BLaER1 (cell line): ENCODE measurements around the gene ARTN.

Experiments
- H3K27ac ChIP-seq: shearing (Covaris generic); formaldehyde crosslinking; 2 replicates; pipeline ENCODE4 v1.8.1; 2022
- H3K27me3 ChIP-seq: shearing (Covaris generic); formaldehyde crosslinking; 2 replicates; pipeline ENCODE4 v1.8.1; 2022
- H3K36me3 ChIP-seq: shearing (Covaris generic); formaldehyde crosslinking; 2 replicates; pipeline ENCODE4 v1.8.1; 2022
- H3K4me1 ChIP-seq: shearing (Covaris generic); formaldehyde crosslinking; 2 replicates; pipeline ENCODE4 v1.8.1; 2022
- H3K4me2 ChIP-seq: shearing (Covaris generic); formaldehyde crosslinking; 2 replicates; pipeline ENCODE4 v1.8.1; 2022
- H3K4me3 ChIP-seq: shearing (Covaris generic); formaldehyde crosslinking; 2 replicates; pipeline ENCODE4 v1.8.1; 2022
- H3K9ac ChIP-seq: shearing (Covaris generic); formaldehyde crosslinking; 2 replicates; pipeline ENCODE4 v1.8.1; 2022
- H3K9me3 ChIP-seq: shearing (Covaris generic); formaldehyde crosslinking; 2 replicates; pipeline ENCODE4 v1.8.1; 2022
- H4K20me1 ChIP-seq: shearing (Covaris generic); formaldehyde crosslinking; 2 replicates; pipeline ENCODE4 v1.8.1; 2022
- Cebpa-rat ChIP-seq: shearing (Covaris generic); IDR thresholded peaks from 2 replicates; pipeline ENCODE4 v1.8.1; 2022

ARTN gene

GRCh38 chr1:43904660-43905551 is 28.7 kb upstream of the ARTN start:
- Histone ChIP-seq H3K36me3 (peaks cover 50% of the 10 kb centered on the region), H3K4me2 (no peak overlapping the region), H3K4me1 (peaks cover 42% of the 10 kb centered on the region), H3K4me3 (no peak overlapping the region), H3K27ac (no peak overlapping the region), H3K27me3 (no peaks in the 10 kb centered on the region), H3K9me3 (no peaks in the 10 kb centered on the region), H3K9ac (no peak overlapping the region), H4K20me1 (no peaks in the 10 kb centered on the region)
- TF ChIP-seq Cebpa-rat = no peak

- Histone ChIP-seq H3K4me1 (peaks cover 12% of the 10 kb centered on the region), H3K9ac (no peak overlapping the region), H3K4me2 (no peak overlapping the region), H3K4me3 (no peak overlapping the region), H3K27ac (no peak overlapping the region), H3K36me3 (peaks cover 49% of the 10 kb centered on the region; the same call in 1 of the 2 replicates), H4K20me1 (no peaks in the 10 kb centered on the region), H3K27me3 (no peaks in the 10 kb centered on the region), H3K9me3 (no peaks in the 10 kb centered on the region)
- TF ChIP-seq Cebpa-rat = no peak
These were observed 25.4 kb upstream of the ARTN start for GRCh38 chr1:43908226-43908625.

GRCh38 chr1:43908858-43909257 is 24.7 kb upstream of the ARTN start:
- no peak overlapping the region for H3K27ac ChIP-seq
- H3K9ac ChIP-seq = no peak overlapping the region
- no peaks in the 10 kb centered on the region for H3K9me3 ChIP-seq
- no peak overlapping the region for H3K4me3 ChIP-seq
- no peak for TF ChIP-seq Cebpa-rat
- H4K20me1 ChIP-seq = no peaks in the 10 kb centered on the region
- H3K36me3 ChIP-seq = peaks cover 50% of the 10 kb centered on the region; the same call in 1 of the 2 replicates
- H3K4me2 ChIP-seq = no peak overlapping the region
- peaks cover 6% of the 10 kb centered on the region for H3K4me1 ChIP-seq
- H3K27me3 ChIP-seq = no peaks in the 10 kb centered on the region

- Histone ChIP-seq H3K4me1 (no peaks in the 10 kb centered on the region), H3K4me3 (no peak overlapping the region), H4K20me1 (no peaks in the 10 kb centered on the region), H3K9me3 (no peaks in the 10 kb centered on the region), H3K27ac (no peak overlapping the region), H3K36me3 (peaks cover 50% of the 10 kb centered on the region; the same call in 1 of the 2 replicates), H3K4me2 (no peak overlapping the region), H3K27me3 (no peaks in the 10 kb centered on the region), H3K9ac (no peak overlapping the region)
- no peak for TF ChIP-seq Cebpa-rat
These were observed 23.3 kb upstream of the ARTN start for GRCh38 chr1:43910343-43910742.

- Histone ChIP-seq H3K27ac (no peak overlapping the region), H4K20me1 (no peaks in the 10 kb centered on the region), H3K9ac (no peak overlapping the region), H3K27me3 (no peaks in the 10 kb centered on the region), H3K9me3 (no peaks in the 10 kb centered on the region), H3K4me3 (no peak overlapping the region), H3K36me3 (peaks cover 42% of the 10 kb centered on the region; the same call in 1 of the 2 replicates), H3K4me2 (no peak overlapping the region), H3K4me1 (no peaks in the 10 kb centered on the region)
- TF ChIP-seq Cebpa-rat = no peak
These were observed 21.0 kb upstream of the ARTN start for GRCh38 chr1:43912607-43913006.

GRCh38 chr1:43913051-43913501 is 20.5 kb upstream of the ARTN start:
- Histone ChIP-seq H3K27ac (no peak overlapping the region), H3K4me2 (no peak overlapping the region), H3K9ac (no peak overlapping the region), H3K9me3 (no peaks in the 10 kb centered on the region), H3K4me3 (no peak overlapping the region), H3K36me3 (peaks cover 38% of the 10 kb centered on the region; the same call in 1 of the 2 replicates), H4K20me1 (no peaks in the 10 kb centered on the region), H3K27me3 (no peaks in the 10 kb centered on the region), H3K4me1 (no peaks in the 10 kb centered on the region)
- TF ChIP-seq Cebpa-rat = no peak

GRCh38 chr1:43913666-43914360 is 19.8 kb upstream of the ARTN start:
- Histone ChIP-seq H3K4me2 (no peak overlapping the region), H3K4me1 (no peaks in the 10 kb centered on the region), H4K20me1 (no peaks in the 10 kb centered on the region), H3K4me3 (no peak overlapping the region), H3K9me3 (no peaks in the 10 kb centered on the region), H3K36me3 (peaks cover 31% of the 10 kb centered on the region; the same call in 1 of the 2 replicates), H3K27ac (no peak overlapping the region), H3K9ac (no peak overlapping the region), H3K27me3 (no peaks in the 10 kb centered on the region)
- TF ChIP-seq Cebpa-rat = no peak

GRCh38 chr1:43914576-43915525 is 18.8 kb upstream of the ARTN start:
- Histone ChIP-seq H3K27me3 (no peaks in the 10 kb centered on the region), H3K9me3 (no peaks in the 10 kb centered on the region), H3K4me3 (no peak overlapping the region), H3K36me3 (peaks cover 26% of the 10 kb centered on the region; the same call in 1 of the 2 replicates), H4K20me1 (no peaks in the 10 kb centered on the region), H3K27ac (no peak overlapping the region), H3K4me2 (no peak overlapping the region), H3K9ac (no peak overlapping the region), H3K4me1 (no peaks in the 10 kb centered on the region)
- no peak for TF ChIP-seq Cebpa-rat

GRCh38 chr1:43919906-43920305 is 13.7 kb upstream of the ARTN start:
- Histone ChIP-seq H3K9me3 (no peaks in the 10 kb centered on the region), H4K20me1 (no peaks in the 10 kb centered on the region), H3K36me3 (peaks cover 32% of the 10 kb centered on the region; the same call in 1 of the 2 replicates), H3K4me2 (no peak overlapping the region), H3K27ac (no peak overlapping the region), H3K27me3 (no peaks in the 10 kb centered on the region), H3K4me1 (no peaks in the 10 kb centered on the region), H3K9ac (no peak overlapping the region), H3K4me3 (no peak overlapping the region)
- no peak for TF ChIP-seq Cebpa-rat
